ENCODE data around the gene ZFP82. TPM values are rescaled to one million over a fixed set of nuclear protein-coding genes. Genes with fewer than 3 reads are reported as not detected.

ZFP82 gene
- total RNA-seq, result 1 to 10 TPM; 2.4 to 2.6 TPM

DNA sequence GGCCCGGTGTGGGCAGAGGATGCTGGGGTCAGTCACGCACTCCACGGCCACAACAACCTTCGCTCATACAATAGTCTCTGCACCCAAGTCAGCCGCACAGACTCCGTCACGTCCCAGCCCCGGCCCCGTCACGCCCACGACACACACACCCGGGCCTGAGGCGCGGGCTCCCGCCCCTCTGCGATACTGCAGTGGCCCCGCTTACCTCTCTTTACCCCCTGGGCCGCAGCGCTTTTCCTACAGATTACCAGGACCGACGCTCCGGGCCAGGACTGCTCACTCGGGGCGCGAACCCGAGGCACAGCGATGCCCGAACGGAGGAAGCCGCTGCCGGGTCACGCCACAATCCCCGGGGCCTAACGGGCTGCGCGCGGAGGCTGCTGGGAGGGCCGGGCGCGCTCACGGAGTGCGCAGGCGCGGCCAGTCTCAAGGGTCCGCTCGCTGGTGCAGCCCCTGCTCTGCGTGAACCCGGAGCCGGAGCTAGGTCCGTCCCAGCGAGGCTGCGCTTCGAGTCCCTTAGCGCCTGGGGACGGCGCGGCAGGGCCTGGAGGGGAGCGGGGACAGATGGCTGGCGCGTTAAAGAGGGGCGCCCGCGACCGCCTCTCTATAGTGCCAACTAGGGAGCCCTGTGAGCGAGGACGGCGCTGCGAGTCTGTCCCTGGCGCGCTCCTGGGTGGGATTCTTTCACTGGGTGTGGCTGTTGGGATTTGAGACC lies at the start of gene ZFP82:
Gene ZFP82, minus strand, starts transcription at position 358 of the 715 bp plus-strand sequence. CDS start 8,855 bp downstream, outside the sequence.
- Mint-ChIP-seq H3K9me3 (peaks cover 31% of the 10 kb centered on the region), H3K27me3 (ENCODE audit: low read depth) (peaks cover 18% of the 10 kb centered on the region), H3K36me3 (ENCODE audit: low read depth) (peaks cover 53% of the 10 kb centered on the region), H3K4me1 (ENCODE audit: low read depth) (peaks cover 19% of the 10 kb centered on the region), H3K4me3 (peak within 1 kb of the TSS; percentile 92), H3K27ac (peak within 1 kb of the TSS; percentile 92)
- peak; percentile 81 for DNase-seq
- CTCF ChIA-PET, result interaction anchor here (0.6 kb wide), 1 partner anchor 285 kb away, joined by 4 read pairs; no protein-coding TSS in a partner anchor
- intact Hi-C loops (cut with micrococcal nuclease), result loop anchor here (1.0 to 10.0 kb wide), 6 partner anchors 40 to 269 kb away; partner anchors contain the start of genes ZFP14, ZNF146, ZNF260 and ZNF382

DNA sequence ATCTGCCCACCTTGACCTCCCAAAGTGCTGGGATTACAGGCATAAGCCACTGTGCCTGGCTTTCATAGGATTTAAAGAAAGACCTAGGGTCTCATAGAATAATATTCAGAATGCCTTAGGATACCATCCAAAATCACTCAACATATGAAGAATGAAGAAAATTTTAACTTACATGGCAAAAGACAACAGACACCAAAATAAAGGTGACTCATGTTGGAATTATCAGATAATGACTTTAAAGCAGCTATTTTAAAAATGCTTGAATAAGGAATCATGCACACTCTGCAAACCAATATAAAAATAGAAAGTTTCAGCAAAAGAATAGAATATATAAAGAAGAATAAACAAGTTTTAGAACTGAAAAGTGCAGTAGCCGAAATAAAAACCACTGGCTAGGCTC lies 41.6 kb upstream of the ZFP82 start:
- DNase-seq, result no peak
- no peaks in the 10 kb centered on the region for H3K27me3 Mint-ChIP-seq (ENCODE audit: low read depth)
- H3K36me3 Mint-ChIP-seq (ENCODE audit: low read depth), result peaks cover 63% of the 10 kb centered on the region
- no peaks in the 10 kb centered on the region for H3K4me1 Mint-ChIP-seq (ENCODE audit: low read depth)
- H3K9me3 Mint-ChIP-seq, result peaks cover 36% of the 10 kb centered on the region
- intact Hi-C loops (cut with micrococcal nuclease), result no loop called here
- H3K4me3 Mint-ChIP-seq, result no peak overlapping the region
- no peak overlapping the region for H3K27ac Mint-ChIP-seq
- CTCF ChIA-PET, result no interaction called here

GRCh38 chr19:36456831-36457230 lies 38.4 kb upstream of the ZFP82 start:
- CTCF ChIA-PET, result no interaction called here
- Mint-ChIP-seq H3K36me3 (ENCODE audit: low read depth) (peaks cover 75% of the 10 kb centered on the region), H3K4me1 (ENCODE audit: low read depth) (no peaks in the 10 kb centered on the region), H3K4me3 (no peak overlapping the region), H3K27me3 (ENCODE audit: low read depth) (no peaks in the 10 kb centered on the region), H3K27ac (no peak overlapping the region), H3K9me3 (peaks cover 50% of the 10 kb centered on the region)
- no peak for DNase-seq
- intact Hi-C loops (cut with micrococcal nuclease), result no loop called here

DNA sequence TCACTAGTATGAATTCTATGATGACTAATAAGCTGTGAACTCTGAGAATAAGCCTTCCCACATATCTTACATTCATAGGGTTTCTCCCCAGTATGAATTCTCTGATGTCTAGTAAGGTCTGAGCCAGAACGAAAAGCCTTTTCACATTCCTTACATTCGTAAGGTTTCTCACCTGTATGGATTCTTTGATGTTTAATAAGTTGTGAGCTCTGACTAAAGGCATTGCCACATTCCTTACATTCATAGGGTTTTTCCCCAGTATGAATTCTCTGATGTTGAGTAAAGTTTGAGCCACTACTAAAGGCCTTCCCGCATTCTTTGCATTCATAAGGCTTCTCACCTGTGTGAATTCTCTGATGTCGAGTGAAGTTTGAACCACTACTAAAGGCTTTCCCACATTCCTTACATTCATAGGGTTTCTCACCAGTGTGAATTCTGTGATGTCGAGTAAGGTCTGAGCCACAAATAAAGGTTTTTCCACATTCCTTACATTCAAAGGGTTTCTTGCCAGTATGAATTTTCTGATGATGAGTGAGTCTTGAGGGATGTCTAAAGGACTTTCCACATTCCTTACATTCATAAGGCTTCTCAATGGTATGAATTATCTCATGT lies 30.7 kb upstream of the ZFP82 start:
- H3K36me3 Mint-ChIP-seq (ENCODE audit: low read depth), result peaks cover 83% of the 10 kb centered on the region
- H3K4me3 Mint-ChIP-seq, result no peak overlapping the region
- H3K27me3 Mint-ChIP-seq (ENCODE audit: low read depth), result no peaks in the 10 kb centered on the region
- peaks cover 65% of the 10 kb centered on the region for H3K9me3 Mint-ChIP-seq
- DNase-seq, result no peak
- CTCF ChIA-PET, result no interaction called here
- H3K27ac Mint-ChIP-seq, result no peak overlapping the region
- H3K4me1 Mint-ChIP-seq (ENCODE audit: low read depth), result no peaks in the 10 kb centered on the region
- intact Hi-C loops (cut with micrococcal nuclease), result no loop called here

DNA sequence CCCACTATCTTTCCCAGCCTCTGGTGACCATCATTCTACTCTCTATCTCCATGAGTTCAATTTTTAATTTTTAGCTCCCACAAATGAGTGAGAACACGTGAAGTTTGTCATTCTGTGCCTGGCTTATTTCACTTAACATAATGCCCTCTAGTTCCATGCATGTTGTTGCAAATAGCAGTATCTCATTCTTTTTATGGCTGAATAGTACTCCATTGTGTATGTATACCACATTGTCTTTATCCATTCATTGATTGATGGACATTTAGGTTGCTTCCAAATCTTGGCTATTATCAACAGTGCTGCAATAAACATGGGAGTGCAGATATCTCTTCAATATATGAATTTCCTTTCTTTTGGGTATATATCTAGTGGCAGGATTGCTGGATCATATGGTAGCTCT lies 22.9 kb upstream of the ZFP82 start:
- CTCF ChIA-PET, result interaction anchor here (0.6 kb wide), 1 partner anchor 39 kb away, joined by 3 read pairs; no protein-coding TSS in a partner anchor
- intact Hi-C loops (cut with micrococcal nuclease), result no loop called here
- peaks cover 24% of the 10 kb centered on the region for H3K36me3 Mint-ChIP-seq (ENCODE audit: low read depth)
- DNase-seq, result no peak
- no peak overlapping the region for H3K4me3 Mint-ChIP-seq
- H3K9me3 Mint-ChIP-seq, result peaks cover 44% of the 10 kb centered on the region
- no peak overlapping the region for H3K27ac Mint-ChIP-seq
- no peaks in the 10 kb centered on the region for H3K27me3 Mint-ChIP-seq (ENCODE audit: low read depth)
- H3K4me1 Mint-ChIP-seq (ENCODE audit: low read depth), result no peaks in the 10 kb centered on the region

DNA sequence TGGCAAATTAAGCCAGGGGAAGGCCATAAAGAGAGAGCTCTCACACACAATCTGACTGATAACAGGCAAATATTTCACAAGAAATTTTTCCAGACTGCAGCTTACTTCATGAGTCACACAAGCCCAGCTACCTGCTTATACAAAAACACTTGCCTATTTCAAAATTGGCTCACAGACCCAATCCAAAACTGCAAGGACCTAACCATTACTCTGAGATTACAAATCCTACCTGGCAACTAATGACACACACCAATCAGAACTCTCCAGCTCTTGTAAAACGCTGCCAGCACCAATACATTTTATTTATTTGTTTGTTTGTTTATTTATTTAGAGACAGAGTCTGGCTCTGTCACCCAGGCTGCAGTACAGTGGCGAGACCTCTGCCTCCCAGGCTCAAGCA lies 18.1 kb upstream of the ZFP82 start:
- Mint-ChIP-seq H3K9me3 (peaks cover 27% of the 10 kb centered on the region), H3K27me3 (ENCODE audit: low read depth) (no peaks in the 10 kb centered on the region), H3K4me3 (no peak overlapping the region), H3K36me3 (ENCODE audit: low read depth) (peaks cover 7% of the 10 kb centered on the region), H3K4me1 (ENCODE audit: low read depth) (no peaks in the 10 kb centered on the region), H3K27ac (no peak overlapping the region)
- intact Hi-C loops (cut with micrococcal nuclease), result no loop called here
- no peak for DNase-seq
- CTCF ChIA-PET, result no interaction called here

GRCh38 chr19:36423925-36424324 lies 5.5 kb upstream of the ZFP82 start:
- H3K4me3 Mint-ChIP-seq, result no peak overlapping the region
- intact Hi-C loops (cut with micrococcal nuclease), result no loop called here
- peaks cover 29% of the 10 kb centered on the region for H3K9me3 Mint-ChIP-seq
- CTCF ChIA-PET, result no interaction called here
- H3K36me3 Mint-ChIP-seq (ENCODE audit: low read depth), result peaks cover 26% of the 10 kb centered on the region
- H3K27ac Mint-ChIP-seq, result no peak overlapping the region
- H3K4me1 Mint-ChIP-seq (ENCODE audit: low read depth), result peaks cover 7% of the 10 kb centered on the region
- DNase-seq, result no peak
- peaks cover 25% of the 10 kb centered on the region for H3K27me3 Mint-ChIP-seq (ENCODE audit: low read depth)

GRCh38 chr19:36421749-36422481 lies 3.5 kb upstream of the ZFP82 start:
- Mint-ChIP-seq H3K4me3 (peak overlapping the region; percentile 34), H3K4me1 (ENCODE audit: low read depth) (peaks cover 19% of the 10 kb centered on the region), H3K27ac (no peak overlapping the region), H3K9me3 (peaks cover 34% of the 10 kb centered on the region), H3K27me3 (ENCODE audit: low read depth) (peaks cover 23% of the 10 kb centered on the region), H3K36me3 (ENCODE audit: low read depth) (peaks cover 36% of the 10 kb centered on the region)
- intact Hi-C loops (cut with micrococcal nuclease), result no loop called here
- CTCF ChIA-PET, result interaction anchor here (0.6 kb wide), 1 partner anchor 30 kb away, joined by 3 read pairs; no protein-coding TSS in a partner anchor
- no peak for DNase-seq

- Mint-ChIP-seq H3K27me3 (ENCODE audit: low read depth) (peaks cover 23% of the 10 kb centered on the region), H3K4me3 (peak overlapping the region; percentile 34), H3K4me1 (ENCODE audit: low read depth) (peaks cover 19% of the 10 kb centered on the region), H3K36me3 (ENCODE audit: low read depth) (peaks cover 39% of the 10 kb centered on the region), H3K27ac (no peak overlapping the region), H3K9me3 (peaks cover 34% of the 10 kb centered on the region)
- intact Hi-C loops (cut with micrococcal nuclease), result no loop called here
- DNase-seq, result no peak
- CTCF ChIA-PET, result interaction anchor here (0.6 kb wide), 2 partner anchors 308 to 954 kb away, joined by 3 read pairs; no protein-coding TSS in a partner anchor
These were observed 2.7 kb upstream of the ZFP82 start for GRCh38 chr19:36420961-36421748.

GRCh38 chr19:36417752-36418286 lies 625 bp downstream of the ZFP82 start:
- Mint-ChIP-seq H3K27me3 (ENCODE audit: low read depth) (peaks cover 17% of the 10 kb centered on the region), H3K27ac (peak overlapping the region; percentile 92), H3K4me1 (ENCODE audit: low read depth) (peaks cover 19% of the 10 kb centered on the region), H3K9me3 (peaks cover 36% of the 10 kb centered on the region), H3K4me3 (peak overlapping the region; percentile 92), H3K36me3 (ENCODE audit: low read depth) (peaks cover 56% of the 10 kb centered on the region)
- intact Hi-C loops (cut with micrococcal nuclease), result loop anchor here (1.0 to 10.0 kb wide), 6 partner anchors 39 to 269 kb away; partner anchors contain the start of genes ZFP14, ZNF146, ZNF260 and ZNF382
- CTCF ChIA-PET, result no interaction called here
- DNase-seq, result no peak

GRCh38 chr19:36409841-36410240 lies 8.6 kb downstream of the ZFP82 start:
- no peak overlapping the region for H3K4me3 Mint-ChIP-seq
- no peaks in the 10 kb centered on the region for H3K4me1 Mint-ChIP-seq (ENCODE audit: low read depth)
- intact Hi-C loops (cut with micrococcal nuclease), result loop anchor here (10.0 kb wide), 1 partner anchor 195 kb away; the partner anchor contains the start of genes ZNF146 and ZNF565
- H3K27me3 Mint-ChIP-seq (ENCODE audit: low read depth), result no peaks in the 10 kb centered on the region
- H3K9me3 Mint-ChIP-seq, result peaks cover 44% of the 10 kb centered on the region
- DNase-seq, result no peak
- H3K36me3 Mint-ChIP-seq (ENCODE audit: low read depth), result peaks cover 65% of the 10 kb centered on the region
- no peak overlapping the region for H3K27ac Mint-ChIP-seq
- CTCF ChIA-PET, result no interaction called here
